HCT116 (cell line): ENCODE results near the gene LRP2BP.

Experiments
- CEBPB ChIP-seq: IDR thresholded peaks from 2 replicates; pipeline ENCODE4 v1.6.1; 2012; ENCODE audit warnings: low read depth
- ELF1 ChIP-seq: IDR thresholded peaks from 2 replicates; pipeline ENCODE4 v1.6.1; 2012; ENCODE audit warnings: low read depth, borderline replicate concordance
- EZH2phosphoT487 ChIP-seq: fragments of 200-600 bp; IDR thresholded peaks from 2 replicates; pipeline ENCODE4 v1.6.1; 2018; ENCODE audit warnings: antibody characterized with exemption, borderline replicate concordance
- POLR2A ChIP-seq: IDR thresholded peaks from 2 replicates; pipeline ENCODE4 v1.7.0; 2011; ENCODE audit warnings: borderline replicate concordance; ENCODE audit not compliant: insufficient read depth, insufficient read length; ENCODE audit errors: extremely low read depth
- POLR2AphosphoS5 ChIP-seq: IDR thresholded peaks from 2 replicates; pipeline ENCODE4 v1.6.1; 2011; ENCODE audit warnings: mild to moderate bottlenecking, low read depth, low read length, moderate library complexity
- RAD21 ChIP-seq: IDR thresholded peaks from 2 replicates; pipeline ENCODE4 v1.6.1; 2012; ENCODE audit warnings: low read depth, mild to moderate bottlenecking
- YY1 ChIP-seq: IDR thresholded peaks from 2 replicates; pipeline ENCODE4 v1.6.1; 2011; ENCODE audit warnings: low read length, low read depth, moderate library complexity, mild to moderate bottlenecking; ENCODE audit not compliant: insufficient replicate concordance; ENCODE audit errors: extremely low read depth
- TF ChIP-seq, protein P1 (sequence below), 3 experiments: fragments of 200-600 bp in 1 of 3; sonication (generic) in 1 of 3; IDR thresholded peaks in 2 of 3; conservative IDR thresholded peaks in 1 of 3; 2 replicates each; pipeline ENCODE4 v1.5.1; 2012 to 2017; ENCODE audit warnings: low read depth in 2 of 3, low read length in 2 of 3, antibody characterized with exemption in 1 of 3, borderline replicate concordance in 1 of 3, control low read depth in 1 of 3, mild to moderate bottlenecking in 1 of 3, mixed read lengths in 1 of 3, mixed run types in 1 of 3, moderate library complexity in 1 of 3; ENCODE audit not compliant: insufficient read depth in 1 of 3
- TF ChIP-seq, protein P2 (sequence below): IDR thresholded peaks from 2 replicates; pipeline ENCODE4 v1.6.1; 2012
- TF ChIP-seq, protein P3 (sequence below): IDR thresholded peaks from 2 replicates; pipeline ENCODE4 v1.6.1; 2011; ENCODE audit warnings: mild to moderate bottlenecking, low read length, moderate library complexity; ENCODE audit not compliant: insufficient replicate concordance; ENCODE audit errors: extremely low read depth
- TF ChIP-seq, protein P4 (sequence below): IDR thresholded peaks from 2 replicates; pipeline ENCODE4 v1.6.1; 2012; ENCODE audit warnings: low read depth

DNA sequence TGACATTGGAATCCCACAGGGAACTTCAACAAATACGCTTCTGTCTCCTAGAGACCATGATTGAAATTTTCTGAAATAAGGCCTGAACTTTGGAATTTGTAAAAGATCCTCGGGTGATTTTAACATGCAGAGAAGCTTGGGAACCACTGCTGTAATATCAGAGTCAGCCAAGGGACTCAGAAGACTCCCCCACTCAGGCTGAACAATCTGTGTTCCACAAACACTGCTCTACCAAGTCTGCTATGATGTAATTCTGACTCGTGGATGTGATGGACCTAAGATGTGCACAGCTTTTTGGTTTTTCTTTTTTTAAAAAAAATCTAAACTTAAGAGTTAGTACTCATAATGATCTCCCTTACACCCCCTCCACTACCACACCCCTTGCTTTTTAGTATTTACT, 26.0 kb downstream of the LRP2BP start:
- no peak for TF ChIP-seq POLR2AphosphoS5
- TF ChIP-seq ELF1, result no peak
- TF ChIP-seq, protein P1, sequence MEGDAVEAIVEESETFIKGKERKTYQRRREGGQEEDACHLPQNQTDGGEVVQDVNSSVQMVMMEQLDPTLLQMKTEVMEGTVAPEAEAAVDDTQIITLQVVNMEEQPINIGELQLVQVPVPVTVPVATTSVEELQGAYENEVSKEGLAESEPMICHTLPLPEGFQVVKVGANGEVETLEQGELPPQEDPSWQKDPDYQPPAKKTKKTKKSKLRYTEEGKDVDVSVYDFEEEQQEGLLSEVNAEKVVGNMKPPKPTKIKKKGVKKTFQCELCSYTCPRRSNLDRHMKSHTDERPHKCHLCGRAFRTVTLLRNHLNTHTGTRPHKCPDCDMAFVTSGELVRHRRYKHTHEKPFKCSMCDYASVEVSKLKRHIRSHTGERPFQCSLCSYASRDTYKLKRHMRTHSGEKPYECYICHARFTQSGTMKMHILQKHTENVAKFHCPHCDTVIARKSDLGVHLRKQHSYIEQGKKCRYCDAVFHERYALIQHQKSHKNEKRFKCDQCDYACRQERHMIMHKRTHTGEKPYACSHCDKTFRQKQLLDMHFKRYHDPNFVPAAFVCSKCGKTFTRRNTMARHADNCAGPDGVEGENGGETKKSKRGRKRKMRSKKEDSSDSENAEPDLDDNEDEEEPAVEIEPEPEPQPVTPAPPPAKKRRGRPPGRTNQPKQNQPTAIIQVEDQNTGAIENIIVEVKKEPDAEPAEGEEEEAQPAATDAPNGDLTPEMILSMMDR (IDR thresholded peaks at IDR 0.05 in 2 of 3, conservative IDR thresholded peaks at IDR 0.05 in 1 of 3; ENCODE audit: borderline replicate concordance in 1 of 3, insufficient read depth in 1 of 3, low read depth in 2 of 3, low read length in 2 of 3), result no peak
- TF ChIP-seq POLR2A, result no peak
- TF ChIP-seq, protein P2, sequence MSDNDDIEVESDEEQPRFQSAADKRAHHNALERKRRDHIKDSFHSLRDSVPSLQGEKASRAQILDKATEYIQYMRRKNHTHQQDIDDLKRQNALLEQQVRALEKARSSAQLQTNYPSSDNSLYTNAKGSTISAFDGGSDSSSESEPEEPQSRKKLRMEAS, result no peak
- TF ChIP-seq, protein P3, sequence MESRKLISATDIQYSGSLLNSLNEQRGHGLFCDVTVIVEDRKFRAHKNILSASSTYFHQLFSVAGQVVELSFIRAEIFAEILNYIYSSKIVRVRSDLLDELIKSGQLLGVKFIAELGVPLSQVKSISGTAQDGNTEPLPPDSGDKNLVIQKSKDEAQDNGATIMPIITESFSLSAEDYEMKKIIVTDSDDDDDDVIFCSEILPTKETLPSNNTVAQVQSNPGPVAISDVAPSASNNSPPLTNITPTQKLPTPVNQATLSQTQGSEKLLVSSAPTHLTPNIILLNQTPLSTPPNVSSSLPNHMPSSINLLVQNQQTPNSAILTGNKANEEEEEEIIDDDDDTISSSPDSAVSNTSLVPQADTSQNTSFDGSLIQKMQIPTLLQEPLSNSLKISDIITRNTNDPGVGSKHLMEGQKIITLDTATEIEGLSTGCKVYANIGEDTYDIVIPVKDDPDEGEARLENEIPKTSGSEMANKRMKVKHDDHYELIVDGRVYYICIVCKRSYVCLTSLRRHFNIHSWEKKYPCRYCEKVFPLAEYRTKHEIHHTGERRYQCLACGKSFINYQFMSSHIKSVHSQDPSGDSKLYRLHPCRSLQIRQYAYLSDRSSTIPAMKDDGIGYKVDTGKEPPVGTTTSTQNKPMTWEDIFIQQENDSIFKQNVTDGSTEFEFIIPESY, result no peak
- no peak for TF ChIP-seq YY1
- no peak for TF ChIP-seq RAD21
- TF ChIP-seq, protein P4, sequence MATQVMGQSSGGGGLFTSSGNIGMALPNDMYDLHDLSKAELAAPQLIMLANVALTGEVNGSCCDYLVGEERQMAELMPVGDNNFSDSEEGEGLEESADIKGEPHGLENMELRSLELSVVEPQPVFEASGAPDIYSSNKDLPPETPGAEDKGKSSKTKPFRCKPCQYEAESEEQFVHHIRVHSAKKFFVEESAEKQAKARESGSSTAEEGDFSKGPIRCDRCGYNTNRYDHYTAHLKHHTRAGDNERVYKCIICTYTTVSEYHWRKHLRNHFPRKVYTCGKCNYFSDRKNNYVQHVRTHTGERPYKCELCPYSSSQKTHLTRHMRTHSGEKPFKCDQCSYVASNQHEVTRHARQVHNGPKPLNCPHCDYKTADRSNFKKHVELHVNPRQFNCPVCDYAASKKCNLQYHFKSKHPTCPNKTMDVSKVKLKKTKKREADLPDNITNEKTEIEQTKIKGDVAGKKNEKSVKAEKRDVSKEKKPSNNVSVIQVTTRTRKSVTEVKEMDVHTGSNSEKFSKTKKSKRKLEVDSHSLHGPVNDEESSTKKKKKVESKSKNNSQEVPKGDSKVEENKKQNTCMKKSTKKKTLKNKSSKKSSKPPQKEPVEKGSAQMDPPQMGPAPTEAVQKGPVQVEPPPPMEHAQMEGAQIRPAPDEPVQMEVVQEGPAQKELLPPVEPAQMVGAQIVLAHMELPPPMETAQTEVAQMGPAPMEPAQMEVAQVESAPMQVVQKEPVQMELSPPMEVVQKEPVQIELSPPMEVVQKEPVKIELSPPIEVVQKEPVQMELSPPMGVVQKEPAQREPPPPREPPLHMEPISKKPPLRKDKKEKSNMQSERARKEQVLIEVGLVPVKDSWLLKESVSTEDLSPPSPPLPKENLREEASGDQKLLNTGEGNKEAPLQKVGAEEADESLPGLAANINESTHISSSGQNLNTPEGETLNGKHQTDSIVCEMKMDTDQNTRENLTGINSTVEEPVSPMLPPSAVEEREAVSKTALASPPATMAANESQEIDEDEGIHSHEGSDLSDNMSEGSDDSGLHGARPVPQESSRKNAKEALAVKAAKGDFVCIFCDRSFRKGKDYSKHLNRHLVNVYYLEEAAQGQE, result no peak
- TF ChIP-seq EZH2phosphoT487, result no peak
- no peak for TF ChIP-seq CEBPB
